ENCODE measurements around the gene CAPN9. TPM values are rescaled to one million over a fixed set of nuclear protein-coding genes. Genes with fewer than 3 reads are reported as not detected.

CAPN9 gene
- total RNA-seq, 1 donor from 2014 or later = 0.14 TPM

GRCh38 chr1:230824919-230825721, 77.9 kb downstream of the CAPN9 start:
- peaks cover 85% of the 10 kb centered on the region for H3K4me1 ChIP-seq
- H3K9me3 ChIP-seq (replicated peaks) = no peaks in the 10 kb centered on the region
- peak overlapping the region; percentile 20 for H3K4me3 ChIP-seq
- no peaks in the 10 kb centered on the region for H3K27me3 ChIP-seq (ENCODE audit: low read depth)
- intact Hi-C loops (cut with micrococcal nuclease) = no loop called here
- no peaks in the 10 kb centered on the region for H3K36me3 ChIP-seq
- no peak for DNase-seq
- peak overlapping the region; percentile 91 for H3K27ac ChIP-seq (replicated peaks)
- no peak for TF ChIP-seq CTCF (IDR thresholded peaks at IDR 0.05; ENCODE audit: borderline replicate concordance)

DNA sequence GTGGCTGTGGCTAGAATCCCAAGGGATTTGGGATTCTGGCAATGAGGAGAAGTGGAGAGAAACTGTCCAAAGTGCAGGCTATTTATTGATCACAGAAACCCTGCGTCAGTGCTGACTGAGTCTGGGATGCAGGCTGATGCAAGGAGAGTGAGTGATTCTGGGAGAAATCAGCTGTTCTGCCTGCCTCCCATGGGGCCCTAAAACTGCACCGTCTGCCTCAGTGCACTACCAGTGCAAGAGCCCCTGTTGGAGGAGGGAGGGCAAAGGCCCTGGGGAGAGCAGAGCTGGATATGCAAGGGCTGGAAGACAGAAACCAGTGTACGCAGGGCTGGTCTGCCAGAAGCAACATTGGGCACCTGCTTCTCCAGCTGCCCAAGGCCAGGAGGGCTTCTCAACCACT, 78.6 kb downstream of the CAPN9 start:
- H3K9me3 ChIP-seq (replicated peaks) = no peaks in the 10 kb centered on the region
- no peak for TF ChIP-seq CTCF (IDR thresholded peaks at IDR 0.05; ENCODE audit: borderline replicate concordance)
- peak overlapping the region; percentile 20 for H3K4me3 ChIP-seq
- no peaks in the 10 kb centered on the region for H3K27me3 ChIP-seq (ENCODE audit: low read depth)
- peak overlapping the region; percentile 91 for H3K27ac ChIP-seq (replicated peaks)
- no peaks in the 10 kb centered on the region for H3K36me3 ChIP-seq
- intact Hi-C loops (cut with micrococcal nuclease) = no loop called here
- no peak for DNase-seq
- peaks cover 78% of the 10 kb centered on the region for H3K4me1 ChIP-seq

GRCh38 chr1:230826166-230826875, 79.1 kb downstream of the CAPN9 start:
- intact Hi-C loops (cut with micrococcal nuclease) = no loop called here
- peaks cover 75% of the 10 kb centered on the region for H3K4me1 ChIP-seq
- no peaks in the 10 kb centered on the region for H3K9me3 ChIP-seq (replicated peaks)

GRCh38 chr1:230827081-230827681, 80.0 kb downstream of the CAPN9 start:
- H3K4me1 ChIP-seq = peaks cover 75% of the 10 kb centered on the region
- H3K36me3 ChIP-seq = no peaks in the 10 kb centered on the region
- no peaks in the 10 kb centered on the region for H3K27me3 ChIP-seq (ENCODE audit: low read depth)
- no peak for DNase-seq
- no peak overlapping the region for H3K4me3 ChIP-seq
- no peak for TF ChIP-seq CTCF (IDR thresholded peaks at IDR 0.05; ENCODE audit: borderline replicate concordance)
- intact Hi-C loops (cut with micrococcal nuclease) = no loop called here
- H3K9me3 ChIP-seq (replicated peaks) = no peaks in the 10 kb centered on the region
- H3K27ac ChIP-seq (replicated peaks) = peak overlapping the region; percentile 91

More at GRCh38 chr1:230826166-230826875, 79.1 kb downstream of the CAPN9 start:
- Histone ChIP-seq H3K27me3 (ENCODE audit: low read depth) (no peaks in the 10 kb centered on the region), H3K36me3 (no peaks in the 10 kb centered on the region), H3K27ac (replicated peaks) (peak overlapping the region; percentile 91), H3K4me3 (no peak overlapping the region)
- no peak for DNase-seq
- TF ChIP-seq CTCF (IDR thresholded peaks at IDR 0.05; ENCODE audit: borderline replicate concordance) = no peak

DNA sequence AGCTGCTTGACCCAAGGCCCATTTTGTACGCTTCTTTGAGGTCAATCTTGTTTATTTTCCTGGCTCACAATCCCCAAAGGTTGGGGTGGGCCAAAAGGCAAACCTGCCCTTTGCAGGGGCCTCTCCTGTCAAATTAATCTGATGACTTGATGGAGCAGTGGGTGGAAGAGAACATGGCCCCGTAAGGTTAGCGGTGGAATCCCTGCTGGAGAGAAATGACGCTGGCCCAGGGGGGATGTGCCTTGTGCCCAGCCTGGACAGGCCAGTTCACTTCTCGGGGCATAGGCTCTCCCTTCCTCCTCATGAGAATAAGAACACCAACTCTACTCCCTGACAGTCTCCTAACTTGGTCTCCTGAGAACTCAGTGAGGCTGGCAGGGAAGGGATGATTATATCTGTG, 80.6 kb downstream of the CAPN9 start:
- intact Hi-C loops (cut with micrococcal nuclease) = no loop called here
- peak overlapping the region; percentile 91 for H3K27ac ChIP-seq (replicated peaks)
- no peaks in the 10 kb centered on the region for H3K9me3 ChIP-seq (replicated peaks)
- no peak for DNase-seq
- no peak for TF ChIP-seq CTCF (IDR thresholded peaks at IDR 0.05; ENCODE audit: borderline replicate concordance)
- no peaks in the 10 kb centered on the region for H3K36me3 ChIP-seq
- no peaks in the 10 kb centered on the region for H3K27me3 ChIP-seq (ENCODE audit: low read depth)
- no peak overlapping the region for H3K4me3 ChIP-seq
- H3K4me1 ChIP-seq = peaks cover 73% of the 10 kb centered on the region
